ENCODE measurements around the gene OR5H2.
"Not testable (repeated sequence)": the region's sequence is repeated elsewhere in the genome, so short reads cannot be mapped to it uniquely, and the experiment has no call there.

The OR5H2 gene

GRCh38 chr3:98282205-98282604 is at the start of gene OR5H2:
Gene OR5H2 (plus strand): TSS chr3:98282505. CDS start chr3:98282903, 398 bp downstream.
- no peak for DNase-seq (ENCODE audit: low spot score)

DNA sequence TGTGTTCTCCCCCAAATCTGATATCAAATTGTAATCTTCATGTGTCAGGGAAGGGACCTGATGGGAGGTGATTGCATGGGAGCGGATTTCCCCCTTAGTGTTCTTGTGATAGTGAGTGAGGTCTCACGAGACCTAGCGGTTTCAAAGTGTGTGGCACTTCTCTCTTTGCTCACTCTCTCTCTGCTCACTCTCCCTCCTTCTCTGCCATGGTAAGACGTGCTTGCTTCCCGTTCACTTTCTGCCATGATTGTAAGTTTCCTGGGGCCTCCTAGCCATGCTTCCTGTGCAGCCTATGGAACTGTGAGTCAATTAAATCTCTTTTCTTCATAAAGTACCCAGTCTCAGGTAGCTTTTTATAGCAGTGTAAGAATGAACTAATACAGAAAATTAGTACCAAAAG is 48.8 kb upstream of the OR5H2 start:
- DNase-seq (ENCODE audit: low spot score): no peak

GRCh38 chr3:98240131-98240530 is 42.2 kb upstream of the OR5H2 start:
- no peak for DNase-seq (ENCODE audit: low spot score)

DNA sequence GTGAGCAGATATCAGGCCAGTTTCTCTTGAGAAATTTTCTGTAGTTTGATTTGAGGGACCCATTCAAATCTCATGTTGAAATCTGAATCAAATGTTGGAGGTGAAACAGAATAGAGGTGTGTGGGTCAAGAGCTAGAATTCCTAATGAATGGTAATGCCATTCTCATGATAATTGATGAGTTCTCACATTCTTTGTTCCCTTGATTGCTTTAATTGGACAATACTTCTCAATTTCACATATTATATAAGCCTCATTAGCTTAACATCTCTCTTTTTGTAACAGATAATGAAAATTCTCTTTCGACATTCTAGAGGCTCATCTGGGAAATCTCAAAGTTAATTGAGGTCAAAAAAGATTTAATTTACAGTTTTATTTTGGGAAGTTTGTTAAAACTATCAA is 40.1 kb upstream of the OR5H2 start:
- no peak for DNase-seq (ENCODE audit: low spot score)

GRCh38 chr3:98243843-98244242 is 38.5 kb upstream of the OR5H2 start:
- no peak for DNase-seq (ENCODE audit: low spot score)

DNA sequence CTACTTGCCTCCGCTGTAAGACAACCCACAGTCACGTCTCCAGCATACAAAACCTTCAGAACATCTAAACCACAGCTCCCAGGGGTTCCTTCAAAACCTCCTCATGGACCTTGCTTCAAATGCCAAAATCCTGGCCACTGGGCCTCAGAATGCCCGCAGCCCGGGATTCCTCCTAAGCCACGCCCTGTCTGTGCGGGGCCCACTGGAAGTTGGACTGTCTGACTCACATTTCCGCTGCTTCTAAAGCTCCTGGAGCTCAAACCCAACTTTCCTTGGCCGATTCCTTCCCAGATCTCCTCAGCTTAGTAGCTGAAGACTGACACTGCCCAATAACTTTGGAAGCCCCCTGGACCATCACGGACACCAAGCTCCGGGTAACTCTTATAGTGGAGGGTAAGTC is 36.2 kb upstream of the OR5H2 start:
- no peak for DNase-seq (ENCODE audit: low spot score)

GRCh38 chr3:98256026-98256425 is 26.3 kb upstream of the OR5H2 start:
- not testable (repeated sequence) for DNase-seq (ENCODE audit: low spot score)

DNA sequence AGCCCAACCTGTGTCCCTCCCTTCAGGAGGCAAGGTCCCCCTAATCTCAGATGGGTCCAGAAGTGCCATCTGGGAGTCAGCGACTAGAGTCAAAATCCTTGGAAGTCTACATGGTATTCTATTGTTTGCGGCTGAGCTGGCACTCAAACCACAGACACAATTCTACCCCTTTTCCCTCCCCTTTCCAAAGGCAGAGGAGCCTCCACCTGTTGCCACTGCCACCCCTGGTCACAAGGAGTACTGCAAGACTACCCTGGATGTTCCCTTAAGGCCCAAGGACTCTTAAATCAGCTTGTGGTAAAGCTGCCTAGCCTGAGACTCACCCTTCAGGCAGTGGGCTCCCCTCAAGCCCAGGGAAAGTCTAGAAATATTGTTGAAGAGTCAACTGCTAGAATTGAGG is 22.6 kb upstream of the OR5H2 start:
- no peak for DNase-seq (ENCODE audit: low spot score)

- no peak for DNase-seq (ENCODE audit: low spot score)
These were observed 20.3 kb upstream of the OR5H2 start for GRCh38 chr3:98262046-98262445.

- DNase-seq (ENCODE audit: low spot score): no peak
These were observed 18.4 kb upstream of the OR5H2 start, which contains the start of gene OR5H6 for GRCh38 chr3:98263944-98264343. Gene OR5H6 (plus strand): TSS chr3:98264244. CDS start chr3:98264333, 89 bp downstream.

DNA sequence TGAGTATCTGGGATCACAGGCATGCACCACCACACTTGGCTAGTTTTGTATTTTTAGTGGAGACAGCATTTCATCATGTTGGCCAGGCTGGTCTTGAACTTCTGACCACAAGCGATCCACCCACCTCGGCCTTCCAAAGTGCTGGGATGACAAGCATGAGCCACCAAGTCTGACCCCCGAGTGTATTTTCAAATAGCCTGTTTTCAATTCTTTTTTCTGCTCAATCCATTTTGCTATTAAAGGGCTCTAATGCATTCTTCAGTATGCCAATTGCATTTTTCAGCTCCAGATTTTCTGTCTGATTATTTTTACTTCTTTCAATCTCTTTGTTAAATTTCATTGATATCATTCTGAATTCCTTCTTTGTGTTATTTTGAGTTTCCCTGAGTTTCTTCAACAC is 12.5 kb upstream of the OR5H2 start:
- DNase-seq (ENCODE audit: low spot score): no peak

GRCh38 chr3:98272126-98272525 is 10.2 kb upstream of the OR5H2 start:
- no peak for DNase-seq (ENCODE audit: low spot score)

DNA sequence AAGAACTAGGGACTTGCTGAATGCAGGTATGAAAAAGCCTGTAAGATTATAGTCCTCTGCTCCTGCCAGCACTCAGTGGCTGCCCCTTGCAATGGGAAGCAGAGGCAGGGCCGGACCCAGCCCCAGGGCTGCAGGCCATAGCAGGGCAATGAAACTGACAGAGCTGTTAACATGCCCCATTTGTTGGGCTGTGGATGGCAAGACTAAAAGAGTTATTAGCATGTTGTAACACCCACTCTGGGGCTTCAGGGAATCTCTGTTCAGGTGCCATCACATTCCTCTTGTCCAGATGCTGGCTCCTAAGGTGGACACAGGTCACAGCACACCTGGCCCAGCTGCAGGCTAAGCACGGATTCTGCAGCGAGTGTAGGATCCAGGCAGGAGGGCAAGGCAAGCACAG is 7.4 kb upstream of the OR5H2 start:
- no peak for DNase-seq (ENCODE audit: low spot score)

GRCh38 chr3:98290916-98291315 is 8.6 kb downstream of the OR5H2 start:
- DNase-seq (ENCODE audit: low spot score): no peak

DNA sequence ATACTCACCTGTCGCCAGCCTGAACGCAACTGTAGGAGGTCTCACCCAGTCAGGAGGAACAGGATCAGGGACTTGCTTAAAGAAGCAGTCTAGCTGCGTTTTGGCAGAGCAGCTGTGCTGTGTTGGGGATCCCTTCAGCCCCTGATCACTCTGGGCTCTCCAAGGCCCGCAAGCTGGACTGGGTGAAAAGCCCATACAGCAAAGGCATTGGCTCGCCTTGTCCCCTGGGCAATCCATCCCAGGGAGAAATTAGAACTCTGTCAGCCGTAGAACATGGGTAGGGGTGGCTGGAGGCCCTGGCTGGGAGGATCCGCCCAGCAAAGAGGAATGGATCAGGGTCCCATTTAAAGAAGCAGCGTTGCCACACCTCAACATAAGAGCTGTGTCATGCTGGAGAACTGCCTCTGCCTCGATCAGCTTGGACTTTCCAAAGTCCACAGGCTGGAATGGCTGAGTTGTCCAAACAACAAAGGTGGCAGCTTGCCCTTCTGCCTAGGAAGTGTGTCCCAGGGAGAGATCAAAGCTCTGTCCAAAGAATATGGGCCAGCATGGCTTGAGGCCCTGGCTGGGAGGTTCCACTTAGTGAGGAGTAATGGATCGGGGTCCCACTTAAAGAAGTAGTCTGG is 9.1 kb downstream of the OR5H2 start:
- no peak for DNase-seq (ENCODE audit: low spot score)

- no peak for DNase-seq (ENCODE audit: low spot score)
These were observed 39.8 kb downstream of the OR5H2 start for GRCh38 chr3:98322101-98322500.

- DNase-seq (ENCODE audit: low spot score): no peak
These were observed 40.4 kb downstream of the OR5H2 start for GRCh38 chr3:98322686-98323085.

- DNase-seq (ENCODE audit: low spot score): no peak
These were observed 41.1 kb downstream of the OR5H2 start for GRCh38 chr3:98323425-98323824.

- no peak for DNase-seq (ENCODE audit: low spot score)
These were observed 42.8 kb downstream of the OR5H2 start for GRCh38 chr3:98325055-98325454.

DNA sequence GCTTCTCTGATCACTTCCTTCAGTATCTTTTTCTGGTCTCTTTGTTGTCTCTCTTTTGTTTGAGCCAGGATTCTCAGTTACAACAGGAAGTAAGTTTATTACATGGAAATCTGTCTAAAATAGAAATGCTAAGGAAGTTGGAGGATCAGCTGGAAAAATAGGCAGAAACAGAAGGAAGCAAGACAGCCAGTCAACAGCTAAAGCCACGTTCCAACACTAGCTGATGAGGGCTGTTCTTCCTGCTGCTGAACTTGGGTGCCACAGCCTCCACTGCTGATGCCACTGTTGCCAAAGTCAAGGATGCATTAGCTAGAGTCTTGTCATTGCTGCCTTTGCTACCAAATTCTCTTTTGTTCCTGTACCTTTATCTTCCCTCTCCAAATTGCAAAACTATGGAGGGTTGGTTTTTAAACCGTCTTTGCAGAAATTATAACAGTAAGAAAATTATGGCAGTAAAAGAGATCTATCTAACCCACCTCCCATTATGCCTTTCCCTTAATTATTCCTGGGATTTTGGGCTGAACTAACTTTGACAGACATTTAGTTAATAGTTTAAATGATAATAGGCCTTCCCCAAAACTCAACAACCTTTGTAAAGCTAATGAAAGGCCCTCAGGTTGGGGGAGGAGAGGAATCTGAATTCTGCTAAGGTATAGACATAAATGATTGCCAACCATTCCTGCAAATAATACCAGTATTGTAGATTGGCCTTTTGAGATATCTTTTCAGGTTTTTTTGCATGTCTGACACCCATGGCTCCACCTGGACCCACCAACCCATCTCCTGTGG is 44.0 kb downstream of the OR5H2 start:
- DNase-seq (ENCODE audit: low spot score): no peak

GRCh38 chr3:98326945-98327344 is 44.6 kb downstream of the OR5H2 start:
- DNase-seq (ENCODE audit: low spot score): no peak

GRCh38 chr3:98328933-98329332 is 46.6 kb downstream of the OR5H2 start:
- DNase-seq (ENCODE audit: low spot score): no peak

DNA sequence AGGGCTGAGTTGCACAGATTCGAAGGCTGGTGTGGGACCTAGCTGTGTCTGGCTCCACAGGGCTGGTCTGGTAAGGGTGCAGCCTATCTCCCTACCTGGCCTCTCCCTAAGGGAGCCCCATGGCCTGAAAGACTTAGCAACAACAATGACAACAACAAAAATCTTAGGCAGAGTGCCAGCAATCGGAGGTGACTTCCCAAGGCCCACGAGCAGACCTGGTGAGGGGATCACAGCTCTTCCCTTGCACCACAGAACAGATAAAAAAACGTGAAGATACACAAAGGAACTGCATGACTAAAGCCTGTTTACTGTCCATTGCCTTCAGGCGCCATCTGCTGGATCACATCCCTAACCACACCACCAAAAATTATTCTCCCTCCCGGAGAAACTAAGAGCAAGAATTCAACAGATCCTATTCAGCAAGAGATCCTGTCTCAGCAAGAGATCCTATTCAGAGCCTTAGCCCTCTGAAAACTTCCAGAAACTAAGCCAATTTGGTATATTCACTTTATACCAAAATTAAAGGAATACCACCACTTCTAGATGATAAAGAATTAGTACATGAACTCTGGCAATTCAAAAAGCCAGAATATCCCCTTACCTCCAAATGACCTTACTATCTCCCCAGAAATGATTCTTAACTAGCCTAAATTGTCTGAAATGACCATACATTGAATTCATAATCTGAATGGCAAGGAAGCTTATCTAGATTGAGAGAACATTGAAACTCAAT is 47.3 kb downstream of the OR5H2 start:
- DNase-seq (ENCODE audit: low spot score): peak; percentile 63

Data from AG20443 (cell line).